DND-41 (cell line): ENCODE measurements around the gene LCMT2.

Source experiments
- CTCF ChIP-seq: IDR thresholded peaks from 2 replicates; pipeline ENCODE4 v1.5.1; 2012; ENCODE audit warnings: borderline replicate concordance, low read length, moderate library complexity, mild to moderate bottlenecking; ENCODE audit not compliant: poor library complexity, severe bottlenecking; ENCODE audit errors: extremely low read depth
- EZH2 ChIP-seq: IDR thresholded peaks from 3 replicates; pipeline ENCODE4 v1.6.1; 2012; ENCODE audit warnings: borderline replicate concordance, low read depth, mild to moderate bottlenecking, moderate library complexity, low read length, inconsistent platforms; ENCODE audit not compliant: severe bottlenecking

- TF ChIP-seq CTCF (no peak), EZH2 (no peak)
Observed at GRCh38 chr15:43274136-43274535, 56.2 kb downstream of the LCMT2 start.
